Endometrium (tissue), 2 donors: ENCODE data around the gene SIK3.

Experiments used
- FAIRE-seq: peaks from 2 replicates; lab custom pipeline; 2012; peaks lifted over from hg19 to GRCh38; lab: Jason Lieb, UNC
- donor health status: control.
- donor health status: control.

Gene SIK3

DNA sequence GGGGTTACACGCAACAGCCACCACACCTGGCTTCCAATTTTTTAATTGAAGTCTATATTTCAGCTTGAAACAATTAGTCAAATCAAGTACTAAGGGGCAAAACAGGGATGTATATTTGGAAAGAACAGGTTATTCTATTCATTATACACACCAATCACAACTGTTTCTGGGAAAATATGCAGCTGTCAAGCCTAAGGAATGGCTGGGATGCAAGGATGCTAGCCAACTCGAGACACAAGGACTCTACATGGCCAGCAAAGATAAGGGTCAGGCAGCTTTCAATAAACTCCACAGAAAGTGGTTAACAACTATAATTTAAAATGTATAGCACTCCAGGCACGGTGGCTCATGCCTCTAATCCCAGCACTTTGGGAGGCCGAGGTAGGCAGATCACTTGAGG is 134.0 kb downstream of the SIK3 start:
- no peak for FAIRE-seq

DNA sequence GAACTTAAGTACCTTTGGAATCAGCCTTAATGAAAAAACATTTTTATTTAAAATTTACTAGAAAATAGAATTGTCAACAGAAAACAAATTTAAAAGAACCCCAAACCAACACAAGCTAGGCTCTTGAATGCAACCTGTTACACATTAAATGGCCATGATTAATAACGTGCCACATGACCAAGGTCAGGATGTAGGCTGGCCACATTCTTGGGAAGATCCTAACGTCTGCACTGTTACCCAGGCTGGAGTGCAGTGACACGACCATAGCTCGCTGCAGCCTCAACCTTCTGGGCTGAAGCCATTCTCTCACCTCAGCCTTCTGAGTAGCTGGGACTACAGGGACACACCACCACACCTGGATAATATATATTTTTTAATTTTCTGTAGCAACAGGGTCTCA is 134.4 kb downstream of the SIK3 start:
- no peak for FAIRE-seq

- no peak for FAIRE-seq
These were observed 136.1 kb downstream of the SIK3 start for GRCh38 chr11:116962108-116962507.

GRCh38 chr11:116960930-116961329 is 137.3 kb downstream of the SIK3 start:
- FAIRE-seq: no peak

DNA sequence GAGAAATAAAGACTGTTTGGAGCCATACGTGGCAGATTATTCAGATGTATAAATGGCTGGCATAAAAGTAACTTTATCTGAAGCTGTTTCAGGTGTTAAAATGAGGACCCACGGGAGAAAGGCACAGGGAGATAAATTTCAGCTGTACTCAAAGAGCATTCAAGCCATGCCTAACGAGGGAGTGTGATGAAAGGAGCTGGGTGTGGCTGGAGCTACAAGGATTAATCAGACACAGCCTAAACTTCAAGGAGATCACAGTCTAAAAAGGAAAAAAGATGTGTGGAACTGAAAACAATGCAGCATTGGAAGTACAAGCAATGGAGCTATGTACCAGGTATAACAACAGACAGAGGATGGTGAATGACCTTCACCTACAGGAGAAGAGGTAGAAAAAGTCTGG is 140.0 kb downstream of the SIK3 start:
- no peak for FAIRE-seq

- FAIRE-seq: no peak
These were observed 142.3 kb downstream of the SIK3 start for GRCh38 chr11:116955949-116956348.

GRCh38 chr11:116955548-116955947 is 142.7 kb downstream of the SIK3 start:
- FAIRE-seq: no peak

- FAIRE-seq: no peak
These were observed 144.5 kb downstream of the SIK3 start for GRCh38 chr11:116953530-116954285.

- no peak for FAIRE-seq
These were observed 146.5 kb downstream of the SIK3 start for GRCh38 chr11:116951762-116952161.

GRCh38 chr11:116950210-116950609 is 148.0 kb downstream of the SIK3 start:
- no peak for FAIRE-seq

- FAIRE-seq: no peak
These were observed 149.8 kb downstream of the SIK3 start for GRCh38 chr11:116948391-116948790.

DNA sequence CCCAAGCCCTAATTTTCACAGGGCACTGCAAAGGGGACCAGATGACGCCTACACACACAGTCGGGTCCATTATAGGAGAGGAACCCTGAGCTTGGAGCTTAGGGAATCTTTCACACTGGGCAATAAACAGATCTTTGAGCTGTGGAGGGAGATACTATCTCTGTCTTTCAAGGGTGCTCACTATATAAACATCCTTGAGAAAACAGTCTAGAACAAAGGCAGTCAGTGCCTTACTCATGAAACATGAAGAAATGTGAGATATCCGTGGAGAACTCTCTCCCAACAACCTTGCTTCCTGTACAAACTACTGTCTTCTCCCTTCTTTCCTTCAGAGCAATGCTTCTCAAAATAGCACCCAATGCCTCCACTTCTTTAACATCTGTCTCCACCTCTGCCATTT is 151.8 kb downstream of the SIK3 start:
- no peak for FAIRE-seq

DNA sequence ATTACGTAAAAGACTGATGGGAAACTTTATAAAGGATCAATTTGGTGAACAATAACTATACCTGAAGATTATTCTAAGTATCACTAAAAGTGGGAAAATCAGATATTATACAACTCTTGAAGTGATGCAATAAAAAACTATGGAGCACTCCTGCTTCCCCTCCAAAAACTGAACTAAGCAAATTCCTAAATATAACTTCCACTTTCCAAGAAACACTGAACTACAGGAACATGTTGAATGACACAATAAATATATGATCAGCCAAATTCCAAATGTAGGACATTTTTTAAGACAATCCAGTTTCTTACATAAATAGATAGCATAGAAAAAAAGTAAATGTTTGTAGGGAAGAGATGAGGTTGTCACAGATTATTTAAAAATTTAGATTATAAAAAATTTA is 158.7 kb downstream of the SIK3 start:
- FAIRE-seq: peak; percentile 37

DNA sequence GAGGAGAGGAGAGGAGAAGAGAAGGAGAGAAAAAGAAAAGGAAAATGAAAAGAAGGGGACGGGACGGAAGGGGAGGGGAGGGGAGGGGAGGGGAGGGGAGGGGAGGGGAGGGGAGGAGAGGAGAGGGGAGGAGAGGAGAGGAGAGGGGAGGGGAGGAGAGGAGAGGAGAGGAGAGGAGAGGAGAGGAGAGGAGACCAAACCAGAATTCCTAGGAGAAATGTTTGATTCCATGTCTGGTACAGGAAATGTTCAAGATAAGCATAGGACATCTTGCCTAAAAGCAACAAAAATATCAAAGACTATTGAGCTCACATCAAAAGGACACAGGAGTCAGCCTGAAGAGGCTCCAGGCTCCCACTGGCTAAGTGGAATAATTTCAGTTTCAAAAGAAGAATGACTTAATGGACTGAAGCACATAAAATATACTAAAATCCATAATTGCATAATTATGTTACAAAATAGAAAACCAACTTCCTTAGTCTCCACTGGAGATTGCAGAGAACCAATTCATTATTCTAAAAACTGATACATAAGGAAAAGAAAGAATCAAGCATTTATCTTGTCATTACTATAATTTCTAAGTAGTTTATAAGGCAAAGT is 159.7 kb downstream of the SIK3 start:
- FAIRE-seq: no peak

- FAIRE-seq: no peak
These were observed 161.3 kb downstream of the SIK3 start for GRCh38 chr11:116936754-116937446.

DNA sequence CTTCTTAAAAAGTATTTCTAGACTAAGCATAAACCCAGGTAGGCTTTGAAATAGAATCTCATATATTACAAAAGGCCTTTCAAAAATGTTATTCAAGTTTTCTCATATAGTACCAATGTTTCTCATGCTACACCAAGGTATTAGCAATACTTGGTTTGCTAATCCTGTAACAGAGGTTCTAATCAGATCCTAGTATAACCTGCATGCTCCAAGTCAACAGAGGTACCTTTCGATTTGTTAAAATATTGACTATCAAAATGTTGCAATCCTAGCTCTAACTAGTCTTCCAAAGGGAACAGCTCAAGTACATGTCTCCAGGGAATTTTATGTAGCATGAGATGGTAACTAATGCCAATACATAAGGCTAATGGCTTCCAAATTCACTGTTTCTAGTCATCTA is 162.7 kb downstream of the SIK3 start:
- FAIRE-seq: no peak

- FAIRE-seq: no peak
These were observed 163.1 kb downstream of the SIK3 start for GRCh38 chr11:116935089-116935488.

DNA sequence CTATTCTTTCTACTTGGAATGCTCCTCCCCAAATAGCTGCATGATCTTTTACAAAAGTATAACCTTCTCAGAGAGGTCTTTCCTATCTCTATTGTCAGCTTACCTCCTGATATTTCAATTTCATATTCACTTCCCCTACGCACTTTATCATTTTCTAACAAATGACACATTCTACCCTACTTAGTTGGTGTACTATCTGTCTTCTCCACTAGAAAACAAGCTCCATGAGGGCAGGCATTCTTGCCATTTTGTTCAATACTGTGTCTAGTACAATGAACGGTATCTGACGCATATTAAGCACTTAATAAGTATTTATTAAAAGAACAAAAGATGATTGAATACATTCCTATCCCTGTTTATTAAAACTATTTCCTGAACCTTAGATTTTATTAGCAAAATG is 164.3 kb downstream of the SIK3 start:
- FAIRE-seq: no peak

DNA sequence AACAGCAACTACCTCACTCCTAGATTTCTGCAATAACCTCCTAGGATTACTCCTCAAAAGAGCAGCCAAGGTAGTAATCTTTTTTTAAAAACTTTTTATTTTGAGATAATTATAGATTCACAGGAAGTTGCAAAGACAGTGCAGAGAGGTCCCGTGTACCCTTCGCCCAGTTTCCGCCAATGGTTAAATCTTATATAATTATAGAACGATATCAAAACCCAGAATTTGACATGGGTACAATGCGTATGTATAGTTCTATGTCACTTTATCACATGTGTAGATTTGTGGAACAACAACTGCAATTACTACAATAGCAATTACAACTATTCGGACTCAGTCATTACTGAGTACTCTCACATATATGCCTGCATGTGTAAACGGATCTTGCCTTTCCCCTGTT is 166.0 kb downstream of the SIK3 start:
- FAIRE-seq: no peak

DNA sequence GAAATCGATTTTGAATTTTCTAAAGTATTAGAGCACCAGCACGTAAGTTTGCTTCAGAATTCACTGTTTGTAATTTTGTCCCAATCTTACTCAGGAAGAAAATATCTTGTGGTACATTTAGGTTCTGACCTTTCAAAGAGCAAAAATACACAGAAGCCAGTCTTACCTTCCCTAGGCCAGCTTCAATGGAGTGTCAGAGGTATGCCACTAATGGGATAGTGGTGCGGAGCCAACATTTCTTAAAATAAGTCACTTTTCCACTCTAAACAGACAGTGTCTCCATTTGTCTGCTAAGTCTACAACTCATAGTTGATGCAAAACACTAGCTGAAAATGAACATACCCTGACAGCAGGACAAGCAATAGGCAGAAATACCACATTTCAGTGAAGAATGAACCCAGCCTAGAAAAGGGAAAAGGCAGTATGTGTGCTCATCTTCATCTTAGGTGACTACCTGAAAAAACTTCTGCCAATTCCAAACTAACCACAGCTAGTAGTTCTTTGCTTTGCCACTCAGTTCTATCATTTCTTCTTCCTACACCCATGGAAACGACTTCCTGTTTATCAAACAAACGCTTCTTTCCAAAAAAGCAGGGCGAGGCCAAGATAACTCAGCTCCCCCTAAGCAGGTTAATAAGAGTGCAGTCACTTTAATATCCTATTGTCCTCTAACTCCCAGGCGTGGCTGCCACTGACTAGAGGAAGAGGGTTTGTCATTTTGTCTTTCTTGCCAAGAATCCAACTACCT is 166.8 kb downstream of the SIK3 start:
- no peak for FAIRE-seq

GRCh38 chr11:116930586-116930985 is 167.6 kb downstream of the SIK3 start:
- no peak for FAIRE-seq

DNA sequence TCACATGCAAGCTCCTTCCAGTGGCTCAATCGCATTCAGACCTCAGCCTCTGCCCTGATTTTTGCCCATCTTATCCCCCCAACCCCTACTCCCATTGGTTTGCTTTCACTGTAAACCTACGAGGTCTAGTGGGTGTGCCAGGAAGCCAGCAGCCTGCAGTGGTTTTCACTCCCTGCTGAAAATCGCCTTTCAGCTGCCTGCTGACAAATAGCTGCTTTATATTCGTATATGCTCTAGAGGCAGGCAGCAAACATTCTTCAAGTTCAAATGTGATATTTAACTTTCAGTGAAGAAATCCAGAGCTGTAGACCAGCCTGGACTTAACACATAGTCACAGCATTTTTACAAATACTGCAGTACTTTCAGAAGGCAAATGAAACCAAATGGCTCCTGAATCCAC is 168.1 kb downstream of the SIK3 start:
- no peak for FAIRE-seq
